Measurements from ENCODE around the gene CACNA1A. TPM values are rescaled to one million over a fixed set of nuclear protein-coding genes. Genes with fewer than 3 reads are reported as not detected.

CACNA1A gene
- polyA plus RNA-seq, 2 of the 4 experiments (the other 2 are of a cell fraction): 0.27 to 0.71 TPM

DNA sequence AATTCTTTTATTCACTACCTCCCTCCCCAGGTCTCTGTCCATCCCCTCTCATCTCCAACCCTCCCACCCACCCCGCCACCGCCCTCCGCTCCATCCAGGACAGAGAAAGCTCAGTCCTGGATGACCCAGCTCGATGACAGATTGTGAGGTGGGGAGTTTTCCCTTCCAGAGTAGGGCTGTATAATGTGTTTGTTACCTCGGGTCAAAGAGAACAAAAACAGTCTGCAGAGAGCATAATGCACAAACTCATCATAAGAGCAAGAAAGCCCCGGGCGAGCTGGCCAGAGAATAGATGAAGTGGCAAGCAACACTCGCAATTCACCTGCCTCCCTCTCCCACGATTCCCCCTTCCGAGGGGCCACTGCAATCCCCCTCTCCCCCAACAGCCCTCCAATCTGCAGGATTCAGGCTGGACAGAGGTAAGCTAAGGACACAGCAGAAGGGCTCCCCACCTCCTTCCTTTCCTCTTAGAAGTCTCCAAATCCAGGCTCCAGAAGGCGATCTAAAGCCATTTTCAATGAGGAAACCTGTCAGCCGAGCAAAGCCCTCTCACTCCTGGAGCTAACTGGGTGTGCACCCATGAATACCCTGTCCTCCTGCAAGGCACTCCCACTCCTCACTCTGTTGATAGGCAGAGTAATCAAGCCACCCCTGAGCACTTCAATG, 2.6 kb downstream of the CACNA1A start:
- 1% methylated on average over 9 of the region's 12 CpGs for WGBS (ENCODE audit: missing lambda C conversion rate)
- H3K27ac ChIP-seq: no peak overlapping the region
- DNase-seq (ENCODE audit: low read depth in 1 of 2, low spot score in 1 of 2) (no peak), ATAC-seq (no peak), FAIRE-seq (no peak)
- POLR2A ChIA-PET: no interaction called here
- H3K4me3 ChIP-seq: no peak overlapping the region
- no peak for TF ChIP-seq TFCP2L1 (CRISPR knock-in tag; IDR thresholded peaks at IDR 0.05)
- CTCF ChIA-PET: interaction anchor here (0.6 kb wide), 1 partner anchor 379 kb away, joined by 3 read pairs; no protein-coding TSS in a partner anchor
- H3K4me2 ChIP-seq: no peak overlapping the region
- H3K4me1 ChIP-seq: no peaks in the 10 kb centered on the region
- H3K9me3 ChIP-seq: no peaks in the 10 kb centered on the region

GRCh38 chr19:13502231-13502630, 4.0 kb downstream of the CACNA1A start:
- POLR2A ChIA-PET: no interaction called here

GRCh38 chr19:13499692-13500091, 6.6 kb downstream of the CACNA1A start:
- no peak for ATAC-seq
- no peak overlapping the region for H3K27ac ChIP-seq
- ChIA-PET POLR2A (no interaction called here), CTCF (interaction anchor here (1.0 kb wide), 1 partner anchor 37 kb away, joined by 3 read pairs; no protein-coding TSS in a partner anchor)
- no peak for TF ChIP-seq HOXB13 (CRISPR knock-in tag; IDR thresholded peaks at IDR 0.05; ENCODE audit: low read depth)
- TF ChIP-seq, protein P1, sequence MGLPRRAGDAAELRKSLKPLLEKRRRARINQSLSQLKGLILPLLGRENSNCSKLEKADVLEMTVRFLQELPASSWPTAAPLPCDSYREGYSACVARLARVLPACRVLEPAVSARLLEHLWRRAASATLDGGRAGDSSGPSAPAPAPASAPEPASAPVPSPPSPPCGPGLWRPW (IDR thresholded peaks at IDR 0.05): no peak
- no peak for TF ChIP-seq EP300 (IDR thresholded peaks at IDR 0.05)
- no peak for TF ChIP-seq RAD21 (conservative IDR thresholded peaks at IDR 0.05 in 1 of 2, IDR thresholded peaks at IDR 0.05 in 1 of 2)
- no peak for TF ChIP-seq ZFP36 (IDR thresholded peaks at IDR 0.05; ENCODE audit: borderline replicate concordance, partially characterized antibody)
- no peak for TF ChIP-seq SMC3 (IDR thresholded peaks at IDR 0.05)
- FAIRE-seq: no peak
- no peak overlapping the region for H3K4me3 ChIP-seq
- no peak for DNase-seq (ENCODE audit: low read depth in 1 of 2, low spot score in 1 of 2)
- WGBS (ENCODE audit: missing lambda C conversion rate): 1% methylated on average over 9 of the region's 9 CpGs
- H3K4me1 ChIP-seq: no peaks in the 10 kb centered on the region
- H3K4me2 ChIP-seq: no peak overlapping the region
- no peaks in the 10 kb centered on the region for H3K9me3 ChIP-seq

More at GRCh38 chr19:13502231-13502630, 4.0 kb downstream of the CACNA1A start:
- H3K4me1 ChIP-seq: no peaks in the 10 kb centered on the region
- H3K4me3 ChIP-seq: no peak overlapping the region
- DNase-seq (ENCODE audit: low read depth in 1 of 2, low spot score in 1 of 2) (no peak), ATAC-seq (no peak), FAIRE-seq (no peak)
- H3K27ac ChIP-seq: no peak overlapping the region
- H3K9me3 ChIP-seq: no peaks in the 10 kb centered on the region
- no peak overlapping the region for H3K4me2 ChIP-seq
- 24% methylated on average over 6 of the region's 6 CpGs for WGBS (ENCODE audit: missing lambda C conversion rate)
- TF ChIP-seq HDAC2 (IDR thresholded peaks at IDR 0.05) (no peak), ESRRA (IDR thresholded peaks at IDR 0.05; ENCODE audit: borderline replicate concordance, low read length) (no peak), POLR2AphosphoS2 (conservative IDR thresholded peaks at IDR 0.05; ENCODE audit: low read length) (no peak), MAZ (IDR thresholded peaks at IDR 0.05; ENCODE audit: borderline replicate concordance, low read depth, low read length) (no peak), EHMT2 (IDR thresholded peaks at IDR 0.05; ENCODE audit: low read depth) (no peak), POLR2A (IDR thresholded peaks at IDR 0.05; ENCODE audit: low read length) (no peak), TFCP2L1 (CRISPR knock-in tag; IDR thresholded peaks at IDR 0.05) (no peak), ZC3H11A (IDR thresholded peaks at IDR 0.05) (no peak), BHLHE40 (IDR thresholded peaks at IDR 0.05; ENCODE audit: low read depth, low read length) (no peak), FOXS1 (CRISPR knock-in tag; IDR thresholded peaks at IDR 0.05) (no peak)
- TF ChIP-seq, protein P2, sequence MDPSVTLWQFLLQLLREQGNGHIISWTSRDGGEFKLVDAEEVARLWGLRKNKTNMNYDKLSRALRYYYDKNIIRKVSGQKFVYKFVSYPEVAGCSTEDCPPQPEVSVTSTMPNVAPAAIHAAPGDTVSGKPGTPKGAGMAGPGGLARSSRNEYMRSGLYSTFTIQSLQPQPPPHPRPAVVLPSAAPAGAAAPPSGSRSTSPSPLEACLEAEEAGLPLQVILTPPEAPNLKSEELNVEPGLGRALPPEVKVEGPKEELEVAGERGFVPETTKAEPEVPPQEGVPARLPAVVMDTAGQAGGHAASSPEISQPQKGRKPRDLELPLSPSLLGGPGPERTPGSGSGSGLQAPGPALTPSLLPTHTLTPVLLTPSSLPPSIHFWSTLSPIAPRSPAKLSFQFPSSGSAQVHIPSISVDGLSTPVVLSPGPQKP (IDR thresholded peaks at IDR 0.05; ENCODE audit: low read depth, low read length): no peak
- CTCF ChIA-PET: interaction anchor here (0.6 kb wide), 1 partner anchor 8 kb away, joined by 4 read pairs; no protein-coding TSS in a partner anchor

GRCh38 chr19:13493516-13494310, 12.6 kb downstream of the CACNA1A start:
- FAIRE-seq (no peak), DNase-seq (ENCODE audit: low read depth in 1 of 2, low spot score in 1 of 2) (no peak), ATAC-seq (no peak)
- no peak overlapping the region for H3K4me2 ChIP-seq
- no peaks in the 10 kb centered on the region for H3K4me1 ChIP-seq
- WGBS (ENCODE audit: missing lambda C conversion rate): 0% methylated on average over 1 of the region's 1 CpG
- TF ChIP-seq REST (IDR thresholded peaks at IDR 0.05): peak; percentile 73
- TF ChIP-seq CHD4 (IDR thresholded peaks at IDR 0.05; ENCODE audit: borderline replicate concordance): no peak
- ChIA-PET POLR2A (no interaction called here), CTCF (interaction anchor here (0.7 kb wide), 1 partner anchor 51 kb away, joined by 3 read pairs; no protein-coding TSS in a partner anchor)
- H3K9me3 ChIP-seq: no peaks in the 10 kb centered on the region
- no peak overlapping the region for H3K4me3 ChIP-seq
- no peak overlapping the region for H3K27ac ChIP-seq
